ENCODE measurements around the gene SDF2L1.
"Not testable (repeated sequence)": the region's sequence is repeated elsewhere in the genome, so short reads cannot be mapped to it uniquely, and the experiment has no call there.

SDF2L1 gene

GRCh38 chr22:21690401-21690801 lies 48.3 kb downstream of the SDF2L1 start:
- H3K9me3 ChIP-seq (ENCODE audit: low read depth, low read length) = no peaks in the 10 kb centered on the region
- H3K9ac ChIP-seq (ENCODE audit: insufficient read length) = no peak overlapping the region
- H3K4me3 ChIP-seq = no peak overlapping the region
- no peak for TF ChIP-seq FOXP2 (optimal IDR thresholded peaks at IDR 0.05; ENCODE audit: control extremely low read depth, extremely low read length, insufficient read depth)
- no peak for TF ChIP-seq POLR2AphosphoS5 (IDR thresholded peaks at IDR 0.05; ENCODE audit: borderline replicate concordance, low read depth, low read length)
- TF ChIP-seq EZH2 (IDR thresholded peaks at IDR 0.05) = no peak
- H3K36me3 ChIP-seq (ENCODE audit: insufficient read depth, low read length) = peaks cover 6% of the 10 kb centered on the region; the same call in 1 of the 2 replicates
- H3K27ac ChIP-seq = no peak overlapping the region
- no peak for DNase-seq (ENCODE audit: low read depth, low spot score)

- Histone ChIP-seq H3K4me3 (no peak overlapping the region), H3K36me3 (ENCODE audit: insufficient read depth, low read length) (peaks cover 3% of the 10 kb centered on the region; the same call in 1 of the 2 replicates), H3K9me3 (ENCODE audit: low read depth, low read length) (no peaks in the 10 kb centered on the region), H3K27ac (no peak overlapping the region), H3K9ac (ENCODE audit: insufficient read length) (no peak overlapping the region)
- TF ChIP-seq EZH2 (IDR thresholded peaks at IDR 0.05) = no peak
- TF ChIP-seq FOXP2 (optimal IDR thresholded peaks at IDR 0.05; ENCODE audit: control extremely low read depth, extremely low read length, insufficient read depth) = no peak
- no peak for TF ChIP-seq POLR2AphosphoS5 (IDR thresholded peaks at IDR 0.05; ENCODE audit: borderline replicate concordance, low read depth, low read length)
- DNase-seq (ENCODE audit: low read depth, low spot score) = no peak
Observed at GRCh38 chr22:21691816-21692215, 49.7 kb downstream of the SDF2L1 start.

- DNase-seq (ENCODE audit: low read depth, low spot score); H3K36me3 ChIP-seq (ENCODE audit: insufficient read depth, low read length); H3K27ac ChIP-seq; H3K9ac ChIP-seq (ENCODE audit: insufficient read length); H3K9me3 ChIP-seq (ENCODE audit: low read depth, low read length); H3K4me3 ChIP-seq: not testable (repeated sequence)
Observed at GRCh38 chr22:21692856-21693255, 50.8 kb downstream of the SDF2L1 start.

- Histone ChIP-seq H3K4me3 (no peak overlapping the region), H3K9ac (ENCODE audit: insufficient read length) (no peak overlapping the region), H3K27ac (no peak overlapping the region), H3K36me3 (ENCODE audit: insufficient read depth, low read length) (peaks cover 6% of the 10 kb centered on the region; the same call in 1 of the 2 replicates), H3K9me3 (ENCODE audit: low read depth, low read length) (no peaks in the 10 kb centered on the region)
- TF ChIP-seq FOXP2 (optimal IDR thresholded peaks at IDR 0.05; ENCODE audit: control extremely low read depth, extremely low read length, insufficient read depth) = no peak
- TF ChIP-seq POLR2AphosphoS5 (IDR thresholded peaks at IDR 0.05; ENCODE audit: borderline replicate concordance, low read depth, low read length) = no peak
- TF ChIP-seq EZH2 (IDR thresholded peaks at IDR 0.05) = no peak
- DNase-seq (ENCODE audit: low read depth, low spot score) = no peak
Observed at GRCh38 chr22:21693333-21693998, 51.4 kb downstream of the SDF2L1 start.
